HG03060 (cell line): ENCODE results near the gene RGS7.
"Not testable (repeated sequence)": the region's sequence is repeated elsewhere in the genome, so short reads cannot be mapped to it uniquely, and the experiment has no call there.

Experiments
- ATAC-seq: cut with Tn5 transposase; IDR thresholded peaks from one replicate; pipeline ENCODE4 v1.9.1; 2021; ENCODE audit warnings: low read depth, moderate number of reproducible peaks; ENCODE audit not compliant: unreplicated experiment

The RGS7 gene

DNA sequence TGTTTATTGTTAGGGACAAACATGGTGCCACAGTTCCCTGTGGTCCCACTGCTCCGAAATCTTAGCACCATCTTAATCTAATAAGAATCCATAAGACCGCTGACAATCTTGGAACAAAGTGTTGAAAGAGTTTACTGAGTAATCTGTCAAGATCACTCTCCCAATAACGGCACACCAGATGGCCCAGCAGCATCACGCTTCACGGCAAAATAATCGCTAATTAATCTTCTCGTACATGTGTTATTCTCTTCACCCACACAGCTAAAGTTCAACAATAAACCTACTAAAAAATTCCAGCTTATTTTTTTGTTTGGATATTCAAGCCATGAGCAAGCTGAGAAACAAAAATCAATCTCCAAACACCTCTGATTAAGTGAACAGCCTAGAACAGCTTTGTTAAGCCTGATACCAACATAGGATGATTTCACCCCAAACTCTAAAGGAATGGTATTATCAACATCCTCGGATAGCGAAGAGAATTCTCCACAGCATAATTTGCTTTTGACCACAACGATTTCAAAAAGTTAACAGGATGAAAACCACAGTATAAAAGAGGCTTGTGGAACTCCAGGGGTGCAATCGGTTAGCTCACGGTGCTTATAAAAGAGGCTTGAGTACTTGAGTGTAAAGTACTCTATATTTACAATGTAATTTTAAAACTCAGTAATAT lies 415.2 kb downstream of the RGS7 start:
- no peak for ATAC-seq

DNA sequence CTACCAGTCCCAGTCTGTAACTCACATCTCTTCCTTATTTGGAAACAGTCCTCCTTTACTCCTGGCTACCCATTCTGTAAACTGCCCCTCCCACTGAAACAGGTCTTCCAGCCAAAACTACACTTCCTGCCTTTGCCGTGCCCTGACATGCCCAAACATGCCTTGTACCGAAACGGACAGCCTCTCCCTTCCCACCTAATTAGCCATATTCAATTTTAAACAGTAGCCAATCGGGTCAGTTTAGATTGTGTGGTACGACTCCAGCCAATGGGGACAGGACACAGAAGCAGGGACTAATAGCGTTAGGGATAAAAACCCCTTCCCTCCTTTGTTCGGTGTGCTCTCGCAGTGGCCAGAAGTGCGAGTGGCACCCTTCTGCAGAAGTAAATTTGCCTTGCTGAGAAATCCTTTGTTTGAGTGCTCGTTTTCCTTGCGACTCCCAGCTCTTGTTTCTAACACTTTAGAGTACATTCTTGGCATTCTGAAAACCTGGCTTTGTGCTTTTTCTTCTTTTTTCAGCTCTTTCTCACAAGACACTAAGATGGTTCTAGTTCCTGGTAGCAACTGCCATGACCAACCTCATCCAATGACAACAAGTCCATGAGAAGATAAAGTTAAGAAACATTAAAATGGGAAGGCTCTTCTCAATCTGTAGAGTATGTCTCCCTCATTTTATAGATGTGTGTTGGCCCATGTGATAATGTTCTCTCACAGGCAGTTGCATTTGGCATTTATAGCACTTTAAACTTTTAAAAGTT lies 419.9 kb downstream of the RGS7 start:
- ATAC-seq, result no peak

DNA sequence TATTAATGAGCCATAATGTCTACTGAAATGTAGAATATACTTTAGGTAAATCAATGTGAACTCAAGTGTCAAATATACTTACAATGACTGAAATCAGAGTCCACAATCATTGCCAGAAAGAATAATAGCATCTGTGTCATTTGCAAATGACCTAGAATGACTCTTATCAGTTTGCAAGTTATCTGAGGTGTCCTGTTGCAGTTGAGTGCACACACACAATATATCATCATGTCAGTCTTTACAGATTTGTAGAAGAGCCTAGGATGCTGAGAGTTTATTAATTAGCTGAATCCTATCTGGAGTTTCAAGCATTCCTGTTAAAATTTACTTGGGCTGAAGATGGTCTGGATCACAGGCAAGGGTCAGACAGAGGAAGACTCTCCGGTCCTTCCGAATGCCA lies 421.1 kb downstream of the RGS7 start:
- no peak for ATAC-seq

DNA sequence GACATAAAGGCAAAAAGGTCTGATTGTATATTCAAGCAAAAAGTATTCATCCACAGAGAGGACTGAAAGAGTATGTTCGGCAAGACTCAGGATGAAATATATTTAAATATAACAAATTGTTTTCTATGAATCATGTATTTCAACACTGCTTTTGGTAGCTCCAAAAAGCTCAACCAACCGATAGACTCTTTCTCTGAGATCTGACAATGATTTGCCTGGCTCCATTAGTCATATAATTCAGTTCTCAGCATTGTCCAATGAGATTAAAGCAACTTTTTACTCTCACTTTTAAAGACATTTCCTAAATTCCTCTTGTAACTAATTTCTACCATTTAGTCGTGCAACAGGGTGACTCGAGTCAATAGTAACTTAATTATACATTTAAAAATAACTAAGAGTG lies 426.0 kb downstream of the RGS7 start:
- ATAC-seq, result no peak

DNA sequence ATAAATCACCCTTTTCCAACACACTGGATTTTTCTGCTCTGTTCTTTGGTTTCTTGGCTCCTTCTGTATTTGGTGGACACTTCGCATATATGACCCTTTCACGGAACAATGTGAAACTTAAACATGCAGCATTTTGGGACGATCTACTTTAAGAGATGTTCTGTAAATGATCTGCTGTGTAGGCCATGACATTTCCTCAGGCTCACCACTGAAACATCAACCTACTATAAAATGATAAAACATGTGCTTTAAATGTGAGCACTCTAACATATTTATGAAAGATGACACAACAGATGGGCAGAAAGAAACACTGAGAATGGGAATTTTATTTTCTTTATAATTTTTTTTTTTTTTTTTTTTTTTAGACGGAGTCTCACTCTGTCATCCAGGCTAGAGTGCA lies 428.7 kb downstream of the RGS7 start:
- ATAC-seq, result no peak

- no peak for ATAC-seq
These were observed 429.2 kb downstream of the RGS7 start for GRCh38 chr1:240927821-240928220.

DNA sequence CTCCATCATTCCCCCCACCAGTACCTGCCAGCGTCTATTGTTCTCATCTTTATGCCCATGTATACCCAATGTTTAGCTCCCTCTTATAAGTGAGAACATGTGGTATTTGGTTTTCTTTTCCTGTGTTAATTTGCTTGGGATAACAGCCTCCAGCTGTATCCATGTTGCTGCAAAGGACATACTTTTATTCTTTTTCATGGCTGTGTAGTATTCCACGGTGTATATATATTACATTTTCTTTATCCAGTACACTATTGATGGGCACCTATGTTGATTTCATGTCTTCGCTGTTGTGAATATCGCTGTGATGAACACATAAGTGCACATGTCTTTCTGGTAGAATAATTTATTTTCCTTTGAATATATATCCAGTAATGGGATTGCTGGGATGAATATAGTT lies 431.7 kb downstream of the RGS7 start:
- no peak for ATAC-seq

DNA sequence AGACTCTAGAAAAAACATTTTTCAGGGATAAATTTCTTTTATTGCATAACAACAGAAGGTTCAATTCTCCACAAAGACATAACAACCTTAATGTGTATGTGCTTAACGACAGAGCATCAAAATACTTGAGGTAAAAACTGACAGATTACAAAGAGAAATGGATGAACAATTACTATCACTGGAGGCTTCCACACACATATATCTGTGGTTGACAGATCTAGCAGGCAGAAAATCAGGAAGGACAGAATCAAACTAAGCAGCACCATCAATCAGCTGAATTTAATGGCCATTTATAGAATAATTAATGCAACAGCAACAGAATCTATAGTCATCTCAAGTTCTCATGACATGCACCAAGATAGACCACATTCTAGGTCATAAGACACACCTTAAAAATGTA lies 439.0 kb downstream of the RGS7 start:
- no peak for ATAC-seq

- ATAC-seq, result no peak
These were observed 442.5 kb downstream of the RGS7 start for GRCh38 chr1:240914506-240914905.

DNA sequence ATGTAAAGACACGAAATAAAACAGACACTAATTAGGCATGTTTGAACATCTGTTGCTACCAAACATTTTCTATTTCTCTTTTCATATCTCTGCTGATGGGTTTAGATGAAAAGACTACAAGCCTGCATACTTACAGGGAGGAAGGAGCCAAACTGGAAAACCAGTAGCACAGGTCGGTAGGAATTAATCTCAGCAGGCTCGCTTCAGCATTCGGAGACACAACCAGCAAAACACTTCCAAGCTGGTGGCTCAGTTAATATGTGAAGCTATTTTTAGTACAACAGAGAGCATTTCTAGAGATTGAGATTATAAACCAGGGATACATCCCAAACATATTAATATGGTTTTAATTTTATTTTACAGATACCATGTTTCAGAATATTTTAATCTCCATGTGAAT lies 444.2 kb downstream of the RGS7 start:
- ATAC-seq, result no peak

- ATAC-seq, result peak; percentile 86
These were observed 447.1 kb downstream of the RGS7 start for GRCh38 chr1:240909701-240910457.

GRCh38 chr1:240906477-240906876 lies 450.5 kb downstream of the RGS7 start:
- no peak for ATAC-seq

DNA sequence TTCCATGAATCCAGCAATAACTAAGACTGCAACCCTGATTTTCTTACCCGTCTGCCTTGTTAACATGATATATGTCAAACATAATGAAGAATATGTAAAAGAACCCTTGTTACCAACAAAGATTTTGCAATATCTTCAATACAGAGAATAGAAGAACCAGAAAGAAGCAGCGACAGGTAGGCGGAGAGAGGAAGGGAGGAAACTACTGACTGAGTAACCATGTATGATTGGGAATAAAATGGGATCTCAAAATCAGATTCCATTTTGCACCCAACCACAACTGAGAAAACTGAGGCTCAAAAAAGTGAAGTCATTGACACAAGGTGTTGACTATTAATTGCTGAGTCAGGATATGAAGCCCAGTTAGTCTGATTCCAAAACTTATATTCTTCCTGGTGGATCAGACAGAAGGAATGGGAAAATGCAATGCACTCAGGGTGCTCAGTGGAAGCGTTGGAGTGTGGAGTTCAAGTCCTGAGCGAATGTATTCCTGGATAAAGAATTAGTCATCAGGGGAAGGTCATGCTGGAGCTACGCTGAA lies 451.7 kb downstream of the RGS7 start:
- ATAC-seq, result no peak

DNA sequence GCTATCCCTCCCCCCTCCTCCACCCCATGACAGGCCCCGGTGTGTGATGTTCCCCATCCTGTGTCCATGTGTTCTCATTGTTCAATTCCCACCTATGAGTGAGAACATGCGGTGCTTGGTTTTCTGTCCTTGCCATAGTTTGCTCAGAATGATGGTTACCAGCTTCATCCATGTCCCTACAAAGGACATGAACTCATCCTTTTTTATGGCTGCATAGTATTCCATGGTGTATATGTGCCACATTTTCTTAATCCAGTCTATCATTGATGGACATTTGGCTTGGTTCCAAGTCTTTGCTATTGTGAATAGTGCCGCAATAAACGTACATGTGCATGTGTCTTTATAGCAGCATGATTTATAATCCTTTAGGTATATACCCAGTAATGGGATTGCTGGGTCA lies 461.6 kb downstream of the RGS7 start:
- not testable (repeated sequence) for ATAC-seq

- no peak for ATAC-seq
These were observed 468.3 kb downstream of the RGS7 start for GRCh38 chr1:240888787-240889048.

DNA sequence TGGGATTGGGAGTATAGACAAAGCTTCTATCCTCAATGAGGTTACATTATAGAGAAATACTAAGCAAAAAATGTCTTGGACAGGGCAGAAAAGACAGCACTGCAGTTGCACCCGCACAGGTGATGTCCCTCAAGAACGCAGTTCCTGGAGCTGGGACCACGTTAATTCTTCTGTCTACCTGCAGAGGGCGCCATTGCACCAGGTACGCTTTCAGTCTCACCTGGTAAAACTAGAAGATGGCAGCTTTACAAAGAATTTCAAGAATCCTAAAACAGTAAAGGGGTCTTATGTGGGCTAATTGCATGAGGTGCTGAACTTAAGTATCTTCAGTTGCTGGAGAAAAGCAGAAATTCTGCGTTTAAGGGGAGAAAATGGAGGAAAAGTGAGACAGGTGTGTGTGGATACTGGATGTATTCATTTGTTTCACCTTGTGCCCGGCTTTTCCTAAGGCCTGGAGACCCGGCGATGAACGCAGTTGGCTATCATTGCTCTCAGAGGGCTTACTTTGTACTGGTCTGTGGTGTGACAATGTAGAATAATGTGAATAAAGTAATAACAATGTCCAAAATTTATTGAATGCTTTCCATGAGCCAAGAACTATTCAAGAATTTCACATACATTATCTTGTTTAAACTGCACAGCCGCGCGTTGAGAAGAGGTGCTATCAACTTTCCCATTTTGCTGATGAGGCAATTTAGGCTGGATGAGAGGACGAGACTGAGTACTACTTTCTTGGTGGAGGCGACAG lies 468.8 kb downstream of the RGS7 start:
- no peak for ATAC-seq

GRCh38 chr1:240883490-240883889 lies 473.5 kb downstream of the RGS7 start:
- ATAC-seq, result no peak

- not testable (repeated sequence) for ATAC-seq
These were observed 474.2 kb downstream of the RGS7 start for GRCh38 chr1:240882656-240883308.

- no peak for ATAC-seq
These were observed 478.4 kb downstream of the RGS7 start for GRCh38 chr1:240878631-240879030.

DNA sequence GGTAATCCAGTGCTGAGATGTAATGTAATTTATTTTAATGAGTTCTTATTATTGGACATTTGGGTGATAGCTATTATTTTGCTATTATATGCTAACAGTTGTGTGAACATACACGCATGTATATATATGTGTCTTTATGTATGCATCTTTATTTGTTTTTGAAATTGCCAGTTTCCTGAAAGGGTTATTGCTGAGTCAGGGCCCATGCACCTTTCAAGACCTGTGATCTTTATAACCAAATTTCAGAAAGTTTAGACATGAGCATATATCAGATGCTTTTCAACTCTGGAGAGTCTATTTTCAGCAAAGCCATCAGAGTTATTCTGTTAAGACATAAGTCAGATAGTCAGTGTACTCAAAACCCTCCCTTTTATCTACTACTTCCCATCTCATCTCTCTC lies 479.4 kb downstream of the RGS7 start:
- no peak for ATAC-seq
